RKO (cell line): ENCODE data around the gene SCGB3A2.

Experiments
- DNase-seq: peaks from one replicate; pipeline ENCODE4 v3.0.0-alpha.2; 2016; ENCODE audit warnings: low spot score

SCGB3A2 gene

GRCh38 chr5:147904110-147904509 lies 25.6 kb downstream of the SCGB3A2 start:
- DNase-seq: no peak

GRCh38 chr5:147906326-147907095 lies 28.0 kb downstream of the SCGB3A2 start, which contains the start of gene C5orf46:
Gene C5orf46, minus strand, starts transcription at chr5:147906538. Its CDS starts 37 bp downstream, at chr5:147906501.
- no peak for DNase-seq

DNA sequence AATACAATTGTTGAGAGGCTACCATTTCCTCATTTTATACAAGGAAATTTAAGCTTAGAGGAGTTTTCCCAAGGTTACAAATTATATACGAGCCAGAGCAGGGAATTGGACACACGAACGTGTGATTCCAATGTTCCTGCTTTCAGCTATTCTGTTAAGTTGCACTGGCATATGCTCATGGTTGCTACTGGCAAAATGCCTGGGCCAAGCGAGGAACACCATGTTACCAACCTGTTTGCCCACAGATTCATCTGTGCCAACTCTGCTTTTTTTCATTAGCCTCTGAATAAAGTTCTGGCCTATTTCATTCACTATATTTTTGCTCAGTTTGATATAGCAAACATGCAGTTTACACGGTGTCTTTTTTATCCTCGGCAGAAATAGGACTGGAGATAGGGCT lies 32.9 kb downstream of the SCGB3A2 start:
- DNase-seq: no peak

- DNase-seq: no peak
Observed at GRCh38 chr5:147912011-147912410, 33.5 kb downstream of the SCGB3A2 start.

GRCh38 chr5:147913786-147914185 lies 35.3 kb downstream of the SCGB3A2 start:
- no peak for DNase-seq

DNA sequence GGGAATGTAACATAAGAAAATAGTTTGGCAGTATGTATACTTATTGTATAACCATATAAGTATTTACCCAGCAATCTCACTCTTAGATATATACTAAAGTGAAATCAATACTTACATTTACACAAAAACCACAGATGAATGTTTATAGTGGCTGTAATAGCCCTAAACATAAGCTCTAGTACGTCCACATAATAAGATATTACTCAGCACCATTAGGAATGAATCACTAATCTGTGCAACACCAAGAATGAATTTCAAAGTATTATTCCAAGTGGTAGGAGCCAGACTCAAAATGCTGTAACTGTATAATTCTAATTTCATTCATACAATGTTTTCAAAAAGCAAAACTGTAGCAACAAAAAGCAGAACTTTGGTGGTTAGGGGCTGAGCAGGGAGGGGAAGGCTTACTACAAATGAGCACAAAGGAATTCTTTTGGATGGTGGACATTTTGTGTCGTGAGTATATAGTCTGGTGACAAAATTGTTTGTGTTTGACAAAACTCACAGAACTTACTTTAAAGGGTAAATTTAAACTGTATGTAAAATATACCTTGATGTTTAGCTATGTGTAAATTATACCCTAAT lies 39.7 kb downstream of the SCGB3A2 start:
- no peak for DNase-seq

DNA sequence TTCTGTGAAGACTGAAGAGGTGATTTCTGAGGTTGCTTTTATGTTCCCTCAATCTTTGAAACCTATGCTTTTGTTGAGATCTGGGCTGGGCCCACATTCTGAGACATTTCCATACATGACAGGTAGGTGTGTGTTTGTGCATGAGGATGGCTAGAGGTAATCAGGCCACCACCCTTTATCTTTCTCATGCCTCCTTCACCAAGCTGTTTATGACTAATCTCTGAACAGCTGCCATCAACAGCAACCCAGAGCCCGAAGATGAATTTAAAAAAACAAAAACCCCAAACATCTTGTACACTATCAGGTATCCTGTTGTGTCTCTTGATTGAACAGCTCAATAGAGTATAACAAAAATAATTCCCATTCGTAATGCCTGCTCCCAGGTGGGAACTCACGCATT lies 40.4 kb downstream of the SCGB3A2 start:
- DNase-seq: no peak

GRCh38 chr5:147920420-147921030 lies 42.0 kb downstream of the SCGB3A2 start:
- DNase-seq: no peak

DNA sequence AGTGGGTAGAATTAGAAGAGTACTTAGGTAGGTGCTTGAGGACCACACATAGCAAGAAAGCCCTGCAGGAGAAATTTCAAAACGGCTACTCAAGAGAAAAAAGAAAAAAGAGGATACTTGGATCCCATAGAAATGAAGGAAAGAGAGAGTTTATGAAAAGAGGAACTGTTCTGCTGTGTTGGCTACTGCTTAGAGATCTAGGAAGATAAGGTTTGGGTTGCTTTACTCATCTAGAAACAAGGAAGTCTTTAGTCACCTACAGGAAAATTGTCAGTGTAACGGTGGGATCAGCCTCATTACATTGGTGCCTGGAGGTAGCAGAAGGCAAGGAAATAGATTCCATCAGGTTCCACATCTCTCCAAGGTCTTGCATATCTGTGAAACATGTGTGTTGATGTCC lies 42.6 kb downstream of the SCGB3A2 start:
- no peak for DNase-seq

GRCh38 chr5:147925020-147925419 lies 46.5 kb downstream of the SCGB3A2 start:
- no peak for DNase-seq

GRCh38 chr5:147927901-147928300 lies 49.4 kb downstream of the SCGB3A2 start:
- no peak for DNase-seq

DNA sequence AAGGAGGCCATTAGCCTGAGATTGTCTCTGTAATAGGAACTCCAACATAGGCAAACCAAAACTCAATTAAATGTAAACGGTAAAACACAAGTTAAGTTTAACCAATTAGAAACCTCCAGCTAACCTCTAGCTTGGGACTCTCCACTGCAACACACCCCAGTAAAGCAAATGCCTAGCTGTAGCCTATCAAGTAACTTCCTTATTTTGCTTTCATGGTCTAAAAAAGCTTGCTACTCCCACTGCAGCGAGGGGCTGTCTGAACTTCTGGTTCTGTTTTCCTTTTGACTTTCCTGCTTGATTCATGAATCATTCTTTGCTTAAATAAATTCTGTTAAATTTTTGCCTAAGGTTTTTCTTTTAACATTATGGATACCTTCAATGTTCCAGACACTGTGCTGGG lies 52.3 kb downstream of the SCGB3A2 start:
- DNase-seq: no peak
